Neural progenitor cell (in vitro differentiated cells): ENCODE results near the gene CD19. TPM values are rescaled to one million over a fixed set of nuclear protein-coding genes. Genes with fewer than 3 reads are reported as not detected.

Experiments
- DNase-seq: peaks from one replicate; pipeline ENCODE4 v3.0.0-alpha.2; 2016; ENCODE audit warnings: low spot score
- H2AFZ ChIP-seq: fragments of 200-600 bp; sonication (generic); replicated peaks from 2 replicates; pipeline ENCODE4 v1.6.1; 2016; ENCODE audit warnings: antibody characterized with exemption
- H3F3A ChIP-seq: fragments of 200-600 bp; sonication (generic); 2 replicates; pipeline ENCODE4 v1.6.1; 2016; ENCODE audit warnings: antibody characterized with exemption, low read depth
- H3K27ac ChIP-seq: fragments of 200-600 bp; sonication (generic); 2 replicates; pipeline ENCODE4 v1.5.1; 2016; ENCODE audit warnings: mild to moderate bottlenecking
- H3K27me3 ChIP-seq: fragments of 200-600 bp; sonication (generic); 2 replicates; pipeline ENCODE4 v1.6.1; 2016; ENCODE audit warnings: mild to moderate bottlenecking, moderate library complexity
- H3K36me3 ChIP-seq: fragments of 200-600 bp; sonication (generic); 2 replicates; pipeline ENCODE4 v1.5.1; 2016
- H3K4me1 ChIP-seq: fragments of 200-600 bp; sonication (generic); 2 replicates; pipeline ENCODE4 v1.6.1; 2016; ENCODE audit warnings: mixed run types
- H3K4me2 ChIP-seq: fragments of 200-600 bp; sonication (generic); 2 replicates; pipeline ENCODE4 v1.6.1; 2016
- H3K4me3 ChIP-seq: fragments of 200-600 bp; sonication (generic); 2 replicates; pipeline ENCODE4 v1.5.1; 2016
- H3K79me2 ChIP-seq: fragments of 200-600 bp; sonication (generic); 2 replicates; pipeline ENCODE4 v1.6.1; 2016; ENCODE audit warnings: low read depth
- H3K9ac ChIP-seq: fragments of 200-600 bp; sonication (generic); 2 replicates; pipeline ENCODE4 v1.6.1; 2016
- H3K9me3 ChIP-seq: fragments of 200-600 bp; sonication (generic); 2 replicates; pipeline ENCODE4 v1.5.1; 2016; ENCODE audit warnings: low read depth
- H4K20me1 ChIP-seq: fragments of 200-600 bp; sonication (generic); 2 replicates; pipeline ENCODE4 v1.6.1; 2016; ENCODE audit warnings: low read depth
- H3K27ac Mint-ChIP-seq: 3 replicates; pipeline ENCODE4 v1.8.0; 2021; ENCODE audit warnings: mixed read lengths
- H3K27me3 Mint-ChIP-seq: 2 replicates; pipeline ENCODE4 v1.8.0; 2022; ENCODE audit warnings: low read depth, mild to moderate bottlenecking, inconsistent platforms, moderate library complexity, mixed read lengths; ENCODE audit not compliant: insufficient read depth
- H3K36me3 Mint-ChIP-seq: 3 replicates; pipeline ENCODE4 v1.8.0; 2021; ENCODE audit warnings: mixed read lengths
- H3K4me1 Mint-ChIP-seq: 3 replicates; pipeline ENCODE4 v1.8.0; 2021; ENCODE audit warnings: mixed read lengths
- H3K4me3 Mint-ChIP-seq: 3 replicates; pipeline ENCODE4 v1.8.0; 2021; ENCODE audit warnings: mild to moderate bottlenecking, moderate library complexity, mixed read lengths
- H3K9me3 Mint-ChIP-seq: 3 replicates; pipeline ENCODE4 v1.8.0; 2020; ENCODE audit warnings: mixed read lengths
- CTCF ChIP-seq: fragments of 200-600 bp; sonication (generic); IDR thresholded peaks from 2 replicates; pipeline ENCODE4 v1.5.1; 2017; ENCODE audit warnings: antibody characterized with exemption, mild to moderate bottlenecking
- EZH2 ChIP-seq: fragments of 200-600 bp; sonication (generic); IDR thresholded peaks from 2 replicates; pipeline ENCODE4 v1.6.1; 2017; ENCODE audit warnings: antibody characterized with exemption, mild to moderate bottlenecking, moderate library complexity
- EZH2phosphoT487 ChIP-seq: fragments of 200-600 bp; sonication (generic); IDR thresholded peaks from 2 replicates; pipeline ENCODE4 v1.6.1; 2017; ENCODE audit warnings: antibody characterized with exemption
- total RNA-seq: library from RNA; depleted of rRNA; stranded (reverse); fragments of >200 nt; gene quantifications from 2 replicates; pipeline ENCODE4 v1.2.3, GENCODE V29; 2015; ENCODE audit warnings: low replicate concordance

CD19 gene
- total RNA-seq, 1 donor from 2014 or later: not detected

- Histone ChIP-seq H4K20me1 (no peaks in the 10 kb centered on the region), H3K27ac (no peak overlapping the region), H3K27me3 (no peaks in the 10 kb centered on the region), H3K4me3 (no peak overlapping the region), H3F3A (no peaks in the 10 kb centered on the region), H3K4me2 (no peak overlapping the region), H2AFZ (no peak overlapping the region), H3K79me2 (no peaks in the 10 kb centered on the region), H3K36me3 (no peaks in the 10 kb centered on the region), H3K9ac (no peak overlapping the region), H3K9me3 (no peaks in the 10 kb centered on the region), H3K4me1 (no peaks in the 10 kb centered on the region)
- Mint-ChIP-seq H3K4me1 (no peaks in the 10 kb centered on the region), H3K27ac (no peak overlapping the region), H3K9me3 (no peaks in the 10 kb centered on the region), H3K4me3 (no peak overlapping the region), H3K36me3 (no peaks in the 10 kb centered on the region), H3K27me3 (no peaks in the 10 kb centered on the region)
- TF ChIP-seq CTCF (no peak), EZH2 (no peak), EZH2phosphoT487 (no peak)
- DNase-seq: no peak
Observed at GRCh38 chr16:28905229-28905754, 26.5 kb upstream of the CD19 start.

- H3K4me2 ChIP-seq: no peak overlapping the region
- no peak overlapping the region for H3K27ac ChIP-seq
- H3K27me3 ChIP-seq: no peaks in the 10 kb centered on the region
- H3K36me3 ChIP-seq: no peaks in the 10 kb centered on the region
- H3K4me3 ChIP-seq: no peak overlapping the region
- H3F3A ChIP-seq: no peaks in the 10 kb centered on the region
- Mint-ChIP-seq H3K9me3 (no peaks in the 10 kb centered on the region), H3K27ac (no peak overlapping the region), H3K36me3 (no peaks in the 10 kb centered on the region), H3K27me3 (no peaks in the 10 kb centered on the region), H3K4me1 (no peaks in the 10 kb centered on the region), H3K4me3 (no peak overlapping the region)
- TF ChIP-seq EZH2: no peak
- no peak for TF ChIP-seq EZH2phosphoT487
- no peak for TF ChIP-seq CTCF
- H3K9me3 ChIP-seq: no peaks in the 10 kb centered on the region
- H3K9ac ChIP-seq: no peak overlapping the region
- no peak for DNase-seq
- no peak overlapping the region for H2AFZ ChIP-seq
- no peaks in the 10 kb centered on the region for H3K79me2 ChIP-seq
- no peaks in the 10 kb centered on the region for H4K20me1 ChIP-seq
- no peaks in the 10 kb centered on the region for H3K4me1 ChIP-seq
Observed at GRCh38 chr16:28905800-28906372, 25.9 kb upstream of the CD19 start.

GRCh38 chr16:28910086-28911031, 21.4 kb upstream of the CD19 start:
- no peak overlapping the region for H3K4me2 ChIP-seq
- H3K4me1 ChIP-seq: no peaks in the 10 kb centered on the region
- no peak overlapping the region for H3K27ac ChIP-seq
- no peak overlapping the region for H3K9ac ChIP-seq
- no peak overlapping the region for H2AFZ ChIP-seq
- TF ChIP-seq EZH2 (no peak), EZH2phosphoT487 (no peak), CTCF (no peak)
- Mint-ChIP-seq H3K27ac (no peak overlapping the region), H3K4me1 (peaks cover 8% of the 10 kb centered on the region), H3K36me3 (peaks cover 4% of the 10 kb centered on the region), H3K9me3 (no peaks in the 10 kb centered on the region), H3K27me3 (no peaks in the 10 kb centered on the region), H3K4me3 (no peak overlapping the region)
- H3K9me3 ChIP-seq: no peaks in the 10 kb centered on the region
- H3K27me3 ChIP-seq: no peaks in the 10 kb centered on the region
- no peaks in the 10 kb centered on the region for H3K36me3 ChIP-seq
- H3K79me2 ChIP-seq: no peaks in the 10 kb centered on the region
- no peaks in the 10 kb centered on the region for H4K20me1 ChIP-seq
- no peaks in the 10 kb centered on the region for H3F3A ChIP-seq
- no peak overlapping the region for H3K4me3 ChIP-seq
- no peak for DNase-seq
